Suprapubic skin (tissue), 4 donors: ENCODE data around the gene PSPN. TPM values are rescaled to one million over a fixed set of nuclear protein-coding genes. Genes with fewer than 3 reads are reported as not detected.
A peak's percentile ranks its signal among the peaks of the same experiment; 100 is the strongest.
"Not testable (repeated sequence)": the region's sequence is repeated elsewhere in the genome, so short reads cannot be mapped to it uniquely, and the experiment has no call there.

Source experiments
- DNase-seq, 2 donors: peaks; one replicate each; pipeline ENCODE4 v3.0.0-alpha.2; 2019; ENCODE audit warnings: low spot score in 2 of 2
- H3K27ac ChIP-seq: fragments of 200-600 bp; sonication (generic); one replicate; pipeline ENCODE4 v1.5.1; 2019
- H3K27me3 ChIP-seq: fragments of 200-600 bp; sonication (generic); one replicate; pipeline ENCODE4 v1.5.1; 2019
- H3K36me3 ChIP-seq: fragments of 200-600 bp; sonication (generic); one replicate; pipeline ENCODE4 v1.5.1; 2019
- H3K4me1 ChIP-seq: fragments of 200-600 bp; sonication (generic); one replicate; pipeline ENCODE4 v1.5.1; 2019
- H3K4me3 ChIP-seq: fragments of 200-600 bp; sonication (generic); one replicate; pipeline ENCODE4 v1.5.1; 2019; ENCODE audit warnings: mild to moderate bottlenecking
- H3K9me3 ChIP-seq: fragments of 200-600 bp; sonication (generic); one replicate; pipeline ENCODE4 v1.5.1; 2019
- CTCF ChIP-seq, 2 donors: fragments of 200-600 bp in 1 of 2; fragments of 450-650 bp in 1 of 2; sonication (generic) in 1 of 2; IDR thresholded peaks; one replicate each; pipeline ENCODE4 v1.5.1; 2016 to 2019; ENCODE audit warnings: antibody characterized with exemption in 2 of 2, mild to moderate bottlenecking in 1 of 2, moderate library complexity in 1 of 2
- EP300 ChIP-seq: sonication (generic); formaldehyde crosslinking; IDR thresholded peaks from one replicate; pipeline ENCODE4 v1.6.1; 2017; ENCODE audit warnings: antibody characterized with exemption
- POLR2A ChIP-seq, 2 donors: fragments of 450-650 bp; IDR thresholded peaks; one replicate each; pipeline ENCODE4 v1.6.1; 2017; ENCODE audit warnings: antibody characterized with exemption in 2 of 2, mild to moderate bottlenecking in 2 of 2, moderate library complexity in 2 of 2
- POLR2AphosphoS5 ChIP-seq, 3 donors: sonication (generic); formaldehyde crosslinking; IDR thresholded peaks; one replicate each; pipeline ENCODE4 v1.6.1; 2017; ENCODE audit warnings: antibody characterized with exemption in 3 of 3
- WGBS: methylation state at CpG from one replicate; pipeline ENCODE4 v1.1.5; 2018; 5-methylcytosine and 5-hydroxymethylcytosine counted together
- total RNA-seq, 4 donors: library from RNA; depleted of rRNA; stranded (reverse); fragments of >200 nt; gene quantifications; one replicate each; pipeline ENCODE4 v1.1.0, GENCODE V29; 2016

PSPN gene
- total RNA-seq, 4 donors from 2014 or later, result 0.40 to 1.8 (median 1.4) TPM

- TF ChIP-seq POLR2A (IDR thresholded peaks at IDR 0.05) (no peak), CTCF (IDR thresholded peaks at IDR 0.05) (no peak), EP300 (no peak), POLR2AphosphoS5 (IDR thresholded peaks at IDR 0.05) (no peak)
- H3K4me3 ChIP-seq, result peak overlapping the region; percentile 80
- 1% methylated on average over 7 of the region's 7 CpGs for WGBS
These were observed 13.7 kb downstream of the PSPN start for GRCh38 chr19:6362027-6362350.

GRCh38 chr19:6360857-6361216 lies 14.9 kb downstream of the PSPN start:
- H3K9me3 ChIP-seq, H3K27ac ChIP-seq, DNase-seq, H3K27me3 ChIP-seq: not testable (repeated sequence)
- Histone ChIP-seq H3K4me3 (peak overlapping the region; percentile 80), H3K4me1 (peaks cover 18% of the 10 kb centered on the region), H3K36me3 (peaks cover 25% of the 10 kb centered on the region)
- 96% methylated on average over 10 of the region's 10 CpGs for WGBS

More at GRCh38 chr19:6362027-6362350, 13.7 kb downstream of the PSPN start:
- H3K36me3 ChIP-seq, result peaks cover 37% of the 10 kb centered on the region
- no peaks in the 10 kb centered on the region for H3K9me3 ChIP-seq
- peaks cover 18% of the 10 kb centered on the region for H3K4me1 ChIP-seq
- H3K27me3 ChIP-seq, result no peaks in the 10 kb centered on the region
- DNase-seq, result no peak
- H3K27ac ChIP-seq, result peak overlapping the region; percentile 74

GRCh38 chr19:6360445-6360844 lies 15.3 kb downstream of the PSPN start:
- H3K36me3 ChIP-seq, result peaks cover 21% of the 10 kb centered on the region
- H3K4me1 ChIP-seq, result peaks cover 18% of the 10 kb centered on the region
- H3K9me3 ChIP-seq, H3K27me3 ChIP-seq, H3K27ac ChIP-seq, DNase-seq, H3K4me3 ChIP-seq: not testable (repeated sequence)
- 95% methylated on average over 12 of the region's 12 CpGs for WGBS

- H3K27me3 ChIP-seq, result no peaks in the 10 kb centered on the region
- TF ChIP-seq EP300, result no peak
- no peak for TF ChIP-seq POLR2AphosphoS5 (IDR thresholded peaks at IDR 0.05)
- TF ChIP-seq CTCF (IDR thresholded peaks at IDR 0.05), result no peak
- no peak for TF ChIP-seq POLR2A (IDR thresholded peaks at IDR 0.05)
- H3K9me3 ChIP-seq, result no peaks in the 10 kb centered on the region
- H3K4me1 ChIP-seq, result peaks cover 18% of the 10 kb centered on the region
- H3K4me3 ChIP-seq, result no peak overlapping the region
- WGBS, result 82% methylated on average over 5 of the region's 5 CpGs
- DNase-seq, result no peak
- no peak overlapping the region for H3K27ac ChIP-seq
- peaks cover 14% of the 10 kb centered on the region for H3K36me3 ChIP-seq
These were observed 16.0 kb downstream of the PSPN start for GRCh38 chr19:6359568-6360341.

- no peak for DNase-seq
- Histone ChIP-seq H3K9me3 (no peaks in the 10 kb centered on the region), H3K4me1 (peaks cover 12% of the 10 kb centered on the region), H3K27me3 (no peaks in the 10 kb centered on the region), H3K36me3 (no peaks in the 10 kb centered on the region), H3K4me3 (no peak overlapping the region), H3K27ac (peak overlapping the region; percentile 6)
- WGBS, result 38% methylated on average over 6 of the region's 9 CpGs
- TF ChIP-seq POLR2A (IDR thresholded peaks at IDR 0.05) (no peak), CTCF (IDR thresholded peaks at IDR 0.05) (no peak), EP300 (no peak), POLR2AphosphoS5 (IDR thresholded peaks at IDR 0.05) (no peak)
These were observed 17.7 kb downstream of the PSPN start for GRCh38 chr19:6358003-6358402.

GRCh38 chr19:6357174-6357573 lies 18.6 kb downstream of the PSPN start:
- DNase-seq, result no peak
- TF ChIP-seq POLR2AphosphoS5 (IDR thresholded peaks at IDR 0.05) (no peak), POLR2A (IDR thresholded peaks at IDR 0.05) (no peak), EP300 (no peak), CTCF (IDR thresholded peaks at IDR 0.05) (no peak)
- Histone ChIP-seq H3K36me3 (no peaks in the 10 kb centered on the region), H3K9me3 (no peaks in the 10 kb centered on the region), H3K4me1 (peaks cover 4% of the 10 kb centered on the region), H3K4me3 (no peak overlapping the region), H3K27ac (no peak overlapping the region), H3K27me3 (no peaks in the 10 kb centered on the region)
- 90% methylated on average over 13 of the region's 14 CpGs for WGBS

- not testable (repeated sequence) for H3K9me3 ChIP-seq, H3K4me1 ChIP-seq, H3K4me3 ChIP-seq, H3K27ac ChIP-seq, DNase-seq, H3K36me3 ChIP-seq, H3K27me3 ChIP-seq
- WGBS, result 88% methylated on average over 3 of the region's 46 CpGs
These were observed 20.3 kb downstream of the PSPN start for GRCh38 chr19:6355321-6356040.
